ENCODE results near the gene PLD6.

DNA sequence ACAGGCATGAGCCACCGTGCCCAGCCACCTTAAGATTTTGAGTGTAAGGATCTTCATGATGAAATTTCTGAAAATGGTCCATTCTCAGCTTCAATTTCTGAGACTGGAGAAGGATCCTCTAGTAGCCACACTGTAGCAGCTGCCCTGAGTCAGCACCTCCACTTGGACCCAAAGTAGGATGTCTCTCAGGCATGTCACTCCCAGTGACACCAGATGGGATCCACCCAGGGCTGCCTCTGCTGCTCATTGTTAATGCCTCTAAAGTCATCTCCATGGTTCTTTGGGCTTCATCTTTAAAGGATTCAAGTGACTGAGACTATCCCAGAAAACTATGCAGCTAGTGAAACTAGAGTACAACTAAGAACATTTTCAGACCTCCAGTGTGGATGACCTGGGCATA, 7.9 kb downstream of the PLD6 start:
- no peak for TF ChIP-seq POLR2AphosphoS5 (IDR thresholded peaks at IDR 0.05)
- TF ChIP-seq, protein P1, sequence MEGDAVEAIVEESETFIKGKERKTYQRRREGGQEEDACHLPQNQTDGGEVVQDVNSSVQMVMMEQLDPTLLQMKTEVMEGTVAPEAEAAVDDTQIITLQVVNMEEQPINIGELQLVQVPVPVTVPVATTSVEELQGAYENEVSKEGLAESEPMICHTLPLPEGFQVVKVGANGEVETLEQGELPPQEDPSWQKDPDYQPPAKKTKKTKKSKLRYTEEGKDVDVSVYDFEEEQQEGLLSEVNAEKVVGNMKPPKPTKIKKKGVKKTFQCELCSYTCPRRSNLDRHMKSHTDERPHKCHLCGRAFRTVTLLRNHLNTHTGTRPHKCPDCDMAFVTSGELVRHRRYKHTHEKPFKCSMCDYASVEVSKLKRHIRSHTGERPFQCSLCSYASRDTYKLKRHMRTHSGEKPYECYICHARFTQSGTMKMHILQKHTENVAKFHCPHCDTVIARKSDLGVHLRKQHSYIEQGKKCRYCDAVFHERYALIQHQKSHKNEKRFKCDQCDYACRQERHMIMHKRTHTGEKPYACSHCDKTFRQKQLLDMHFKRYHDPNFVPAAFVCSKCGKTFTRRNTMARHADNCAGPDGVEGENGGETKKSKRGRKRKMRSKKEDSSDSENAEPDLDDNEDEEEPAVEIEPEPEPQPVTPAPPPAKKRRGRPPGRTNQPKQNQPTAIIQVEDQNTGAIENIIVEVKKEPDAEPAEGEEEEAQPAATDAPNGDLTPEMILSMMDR (IDR thresholded peaks at IDR 0.05 in 8 of 11, conservative IDR thresholded peaks at IDR 0.05 in 3 of 11): no peak
- TF ChIP-seq POLR2A (IDR thresholded peaks at IDR 0.05): no peak

All from spleen (tissue), 7 donors.